IMR-90 (cell line): ENCODE data around the gene GALNT9. TPM values are rescaled to one million over a fixed set of nuclear protein-coding genes. Genes with fewer than 3 reads are reported as not detected.
A peak's percentile ranks its signal among the peaks of the same experiment; 100 is the strongest.

Source experiments
- ATAC-seq: fragments of 200-7000 bp; cut with Tn5 transposase; 2 replicates; pipeline ENCODE4 v1.9.1; 2020; ENCODE audit warnings: low read depth, mild to moderate bottlenecking, moderate library complexity
- BruUV-seq: library from RNA; stranded (reverse); fragments of 400-500 nt; replicated peaks from 2 replicates; lab custom pipeline; 2021; lab: Mats Ljungman, UMichigan
- CTCF ChIA-PET: fragments of 300-600 bp; formaldehyde crosslinking; extraction: SDS; loops from one replicate; lab custom pipeline; 2021; ENCODE audit warnings: antibody characterized with exemption; lab: Yijun Ruan, JAX
- POLR2A ChIA-PET: fragments of 300-600 bp; sonication (Branson Sonifier 250); formaldehyde crosslinking; loops from one replicate; lab custom pipeline; 2022; ENCODE audit warnings: antibody characterized with exemption; ENCODE audit not compliant: unreplicated experiment; lab: Charles Lee
- DNase-seq: peaks from one replicate; pipeline ENCODE4 v3.0.0; 2013
- H2AFZ ChIP-seq: replicated peaks from 2 replicates; pipeline ENCODE3; 2013; ENCODE audit warnings: low read length, mild to moderate bottlenecking; ENCODE audit not compliant: poor library complexity
- H2AK5ac ChIP-seq: 2 replicates; pipeline ENCODE4 v1.6.1; 2013; ENCODE audit warnings: low read depth, low read length, inconsistent platforms
- H2AK9ac ChIP-seq: replicated peaks from 2 replicates; pipeline ENCODE3; 2013; ENCODE audit warnings: mild to moderate bottlenecking, low read depth, low read length, moderate library complexity; ENCODE audit not compliant: poor library complexity
- H2BK120ac ChIP-seq: 2 replicates; pipeline ENCODE4 v1.6.1; 2013; ENCODE audit warnings: low read depth, low read length, inconsistent platforms
- H2BK15ac ChIP-seq: 3 replicates; pipeline ENCODE4 v1.6.1; 2013; ENCODE audit warnings: low read depth, low read length, inconsistent platforms
- H2BK20ac ChIP-seq: 2 replicates; pipeline ENCODE4 v1.6.1; 2013; ENCODE audit warnings: low read depth, mild to moderate bottlenecking, inconsistent platforms, low read length, moderate library complexity
- H2BK5ac ChIP-seq: 2 replicates; pipeline ENCODE4 v1.6.1; 2013; ENCODE audit warnings: mild to moderate bottlenecking, low read depth, low read length, inconsistent platforms; ENCODE audit not compliant: poor library complexity, severe bottlenecking
- H3K14ac ChIP-seq: replicated peaks from 2 replicates; pipeline ENCODE4 v1.6.1; 2013; ENCODE audit warnings: low read depth, low read length, inconsistent platforms
- H3K18ac ChIP-seq: 2 replicates; pipeline ENCODE4 v1.6.1; 2013; ENCODE audit warnings: low read depth, low read length, control low read depth
- H3K23ac ChIP-seq: 2 replicates; pipeline ENCODE4 v1.6.1; 2013; ENCODE audit warnings: low read depth, low read length, inconsistent platforms
- H3K27ac ChIP-seq: 2 replicates; pipeline ENCODE4 v1.5.1; 2013; ENCODE audit warnings: mild to moderate bottlenecking, control low read depth, low read length; ENCODE audit not compliant: insufficient read depth
- H3K27me3 ChIP-seq: 2 replicates; pipeline ENCODE4 v1.6.1; 2013; ENCODE audit warnings: low read length; ENCODE audit not compliant: control insufficient read depth, insufficient read depth
- H3K36me3 ChIP-seq: 2 replicates; pipeline ENCODE4 v1.6.1; 2013; ENCODE audit warnings: low read length, mixed read lengths; ENCODE audit not compliant: control insufficient read depth, insufficient read depth
- H3K4ac ChIP-seq: 2 replicates; pipeline ENCODE4 v1.6.1; 2013; ENCODE audit warnings: low read depth, low read length, inconsistent platforms
- H3K4me1 ChIP-seq: 2 replicates; pipeline ENCODE4 v1.6.1; 2013; ENCODE audit warnings: low read length, mixed read lengths; ENCODE audit not compliant: control insufficient read depth, insufficient read depth
- H3K4me2 ChIP-seq: 2 replicates; pipeline ENCODE4 v1.6.1; 2013; ENCODE audit warnings: low read depth, mild to moderate bottlenecking, control low read depth, low read length, moderate library complexity
- H3K4me3 ChIP-seq: 2 replicates; pipeline ENCODE4 v1.5.1; 2013; ENCODE audit warnings: low read depth, mild to moderate bottlenecking, control low read depth, low read length, moderate library complexity; ENCODE audit not compliant: insufficient read depth
- H3K56ac ChIP-seq: 2 replicates; pipeline ENCODE4 v1.6.1; 2013; ENCODE audit warnings: low read length, inconsistent platforms; ENCODE audit not compliant: insufficient read depth; ENCODE audit errors: extremely low read depth
- H3K79me1 ChIP-seq, 2 experiments: 2 replicates each; pipeline ENCODE4 v1.6.1; 2013; ENCODE audit warnings: low read length in 2 of 2, inconsistent platforms in 1 of 2, low read depth in 1 of 2
- H3K9ac ChIP-seq: 2 replicates; pipeline ENCODE4 v1.6.1; 2013; ENCODE audit warnings: low read depth, low read length, control low read depth
- H3K9me1 ChIP-seq: 2 replicates; pipeline ENCODE4 v1.6.1; 2013; ENCODE audit warnings: low read length, inconsistent platforms; ENCODE audit not compliant: insufficient read depth
- H3K9me3 ChIP-seq: 2 replicates; pipeline ENCODE4 v1.6.1; 2013; ENCODE audit warnings: low read length; ENCODE audit not compliant: control insufficient read depth, insufficient read depth
- H4K20me1 ChIP-seq: 2 replicates; pipeline ENCODE4 v1.6.1; 2013; ENCODE audit warnings: low read length, inconsistent platforms; ENCODE audit not compliant: insufficient read depth
- H4K5ac ChIP-seq: 2 replicates; pipeline ENCODE4 v1.6.1; 2013; ENCODE audit warnings: mild to moderate bottlenecking, low read depth, low read length, control low read depth
- H4K8ac ChIP-seq, 2 experiments: 2 replicates each; pipeline ENCODE4 v1.6.1; 2013; ENCODE audit warnings: low read depth in 2 of 2, low read length in 2 of 2, control low read depth in 1 of 2, inconsistent platforms in 1 of 2
- H4K91ac ChIP-seq: 2 replicates; pipeline ENCODE4 v1.6.1; 2013; ENCODE audit warnings: low read depth, low read length, inconsistent platforms; ENCODE audit not compliant: insufficient read depth
- BHLHE40 ChIP-seq: fragments of 150-350 bp; IDR thresholded peaks from 2 replicates; pipeline ENCODE4 v1.6.1; 2016; ENCODE audit warnings: mild to moderate bottlenecking, low read depth, low read length
- CEBPB ChIP-seq: IDR thresholded peaks from 2 replicates; pipeline ENCODE4 v1.6.1; 2012; ENCODE audit warnings: low read depth, low read length, improper control_type of control experiment
- CHD1 ChIP-seq: IDR thresholded peaks from 2 replicates; pipeline ENCODE4 v1.6.1; 2012; ENCODE audit warnings: low read depth, low read length, improper control_type of control experiment
- FOS ChIP-seq: fragments of 150-350 bp; IDR thresholded peaks from 2 replicates; pipeline ENCODE4 v1.6.1; 2016; ENCODE audit warnings: low read depth, low read length
- MAFK ChIP-seq: IDR thresholded peaks from 2 replicates; pipeline ENCODE4 v1.6.1; 2012; ENCODE audit warnings: low read depth, low read length, improper control_type of control experiment
- MAZ ChIP-seq: IDR thresholded peaks from 2 replicates; pipeline ENCODE4 v1.6.1; 2012; ENCODE audit warnings: low read depth, mild to moderate bottlenecking, low read length, improper control_type of control experiment, moderate library complexity, borderline replicate concordance
- NFE2L2 ChIP-seq: fragments of 150-350 bp; IDR thresholded peaks from 2 replicates; pipeline ENCODE4 v1.6.1; 2016; ENCODE audit warnings: low read depth, mild to moderate bottlenecking, low read length
- POLR2A ChIP-seq: IDR thresholded peaks from 2 replicates; pipeline ENCODE4 v1.6.1; 2012; ENCODE audit warnings: mild to moderate bottlenecking, low read depth, low read length
- RAD21 ChIP-seq: IDR thresholded peaks from 2 replicates; pipeline ENCODE4 v1.6.1; 2012; ENCODE audit warnings: low read length, improper control_type of control experiment
- RCOR1 ChIP-seq: IDR thresholded peaks from 2 replicates; pipeline ENCODE4 v1.6.1; 2012; ENCODE audit warnings: mild to moderate bottlenecking, low read length, improper control_type of control experiment; ENCODE audit not compliant: insufficient replicate concordance
- RFX5 ChIP-seq: IDR thresholded peaks from 2 replicates; pipeline ENCODE4 v1.8.0; 2012; ENCODE audit warnings: low read depth, mild to moderate bottlenecking, low read length, moderate library complexity
- SMC3 ChIP-seq: fragments of 150-350 bp; IDR thresholded peaks from 2 replicates; pipeline ENCODE4 v1.6.1; 2016; ENCODE audit warnings: low read depth, mild to moderate bottlenecking, antibody characterized with exemption, low read length, moderate library complexity
- WGBS, 2 experiments: methylation state at CpG; one replicate each; pipeline versions ENCODE4 v1.1.5 to v1.1.7; 2013; ENCODE audit warnings: missing lambda C conversion rate in 2 of 2; ENCODE audit not compliant: insufficient read length in 1 of 2; ENCODE audit errors: extremely low coverage in 2 of 2; 5-methylcytosine and 5-hydroxymethylcytosine counted together
- dilution Hi-C: fragments of 300-500 bp; cut with HindIII; formaldehyde crosslinking; loops from one replicate; pipeline ENCODE4 v1.14.3; 2018; ENCODE audit warnings: low sequenced_read_pairs; ENCODE audit not compliant: unreplicated experiment
- in situ Hi-C: fragments of 300-500 bp; cut with MboI; formaldehyde crosslinking; loops from 3 replicates; pipeline ENCODE4 v1.14.3; 2019; ENCODE audit warnings: low sequenced_read_pairs, inconsistent platforms, mixed read lengths
- intact Hi-C: fragments of 100-400 bp; cut with micrococcal nuclease; formaldehyde crosslinking; loops from 2 replicates; pipeline ENCODE4 v1.10.0; 2022
- polyA plus RNA-seq, 3 experiments: library from polyadenylated mRNA; depleted of rRNA; stranded (reverse); fragments of >200 nt; gene quantifications; 2 replicates each; pipeline ENCODE4 v1.2.3, GENCODE V29; 2012; ENCODE audit warnings: low replicate concordance in 1 of 3
- total RNA-seq: library from RNA; depleted of rRNA; stranded (reverse); fragments of >200 nt; gene quantifications from 2 replicates; pipeline ENCODE4 v1.2.3, GENCODE V29; 2012
- TF ChIP-seq, protein P1 (sequence below): conservative IDR thresholded peaks from 2 replicates; pipeline ENCODE4 v1.5.1; 2012; ENCODE audit warnings: mild to moderate bottlenecking, low read depth, low read length, improper control_type of control experiment
- TF ChIP-seq, protein P2 (sequence below): fragments of 150-350 bp; IDR thresholded peaks from 2 replicates; pipeline ENCODE4 v1.6.1; 2017; ENCODE audit warnings: mild to moderate bottlenecking, antibody characterized with exemption, low read length, low read depth
- TF ChIP-seq, protein P3 (sequence below): fragments of 150-350 bp; IDR thresholded peaks from 2 replicates; pipeline ENCODE4 v1.6.1; 2016; ENCODE audit warnings: low read depth, mild to moderate bottlenecking, low read length, moderate library complexity, borderline replicate concordance

GALNT9 gene
- total and polyA plus RNA-seq, 2 of the 4 experiments (the other 2 are of a cell fraction): under 0.01 to 0.12 TPM

DNA sequence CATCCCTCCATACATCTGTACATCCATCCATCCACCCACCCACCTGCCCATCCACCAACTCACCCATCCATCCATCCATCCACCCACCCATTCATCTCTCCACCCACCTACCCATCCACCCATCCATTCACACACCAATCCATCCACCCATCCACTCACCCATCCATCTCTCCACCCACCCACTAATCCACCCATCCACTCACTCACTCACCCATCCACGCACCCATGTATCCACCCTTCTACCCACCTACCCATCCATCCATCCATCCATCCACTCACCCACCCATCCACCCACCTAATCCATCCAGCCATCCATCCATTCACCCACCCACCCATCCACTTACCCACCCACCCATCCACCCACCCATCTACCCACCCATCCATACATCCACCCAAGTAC, 16.2 kb downstream of the GALNT9 start:
- Histone ChIP-seq H2AFZ (no peak overlapping the region), H4K8ac (no peak overlapping the region), H4K91ac (no peak overlapping the region), H3K79me1 (no peaks in the 10 kb centered on the region), H4K5ac (no peak overlapping the region), H3K9ac (no peak overlapping the region), H3K9me1 (no peaks in the 10 kb centered on the region), H2AK5ac (no peak overlapping the region), H3K14ac (no peak overlapping the region), H3K9me3 (peaks cover 15% of the 10 kb centered on the region), H3K4me1 (no peaks in the 10 kb centered on the region), H3K27ac (no peak overlapping the region), H2AK9ac (no peak overlapping the region), H3K23ac (no peak overlapping the region), H3K4me3 (no peak overlapping the region), H2BK20ac (no peak overlapping the region), H2BK5ac (peak overlapping the region; percentile 39), H3K4ac (no peak overlapping the region), H3K4me2 (no peak overlapping the region), H4K20me1 (no peaks in the 10 kb centered on the region), H2BK120ac (no peak overlapping the region), H2BK15ac (no peak overlapping the region), H3K27me3 (no peaks in the 10 kb centered on the region), H3K36me3 (no peaks in the 10 kb centered on the region), H3K56ac (no peak overlapping the region), H3K18ac (no peak overlapping the region)
- dilution Hi-C loops: no loop called here
- intact Hi-C loops: no loop called here
- POLR2A ChIA-PET: no interaction called here
- in situ Hi-C loops: no loop called here
- 88% methylated on average over 1 of the region's 1 CpG; no CpG with 5 or more reads in 1 of the 2 experiments for WGBS, 2 experiments
- ATAC-seq (no peak), DNase-seq (no peak)
- TF ChIP-seq RAD21: no peak
- no peak for TF ChIP-seq BHLHE40
- no peak for TF ChIP-seq CEBPB
- no peak for TF ChIP-seq MAZ
- TF ChIP-seq, protein P1, sequence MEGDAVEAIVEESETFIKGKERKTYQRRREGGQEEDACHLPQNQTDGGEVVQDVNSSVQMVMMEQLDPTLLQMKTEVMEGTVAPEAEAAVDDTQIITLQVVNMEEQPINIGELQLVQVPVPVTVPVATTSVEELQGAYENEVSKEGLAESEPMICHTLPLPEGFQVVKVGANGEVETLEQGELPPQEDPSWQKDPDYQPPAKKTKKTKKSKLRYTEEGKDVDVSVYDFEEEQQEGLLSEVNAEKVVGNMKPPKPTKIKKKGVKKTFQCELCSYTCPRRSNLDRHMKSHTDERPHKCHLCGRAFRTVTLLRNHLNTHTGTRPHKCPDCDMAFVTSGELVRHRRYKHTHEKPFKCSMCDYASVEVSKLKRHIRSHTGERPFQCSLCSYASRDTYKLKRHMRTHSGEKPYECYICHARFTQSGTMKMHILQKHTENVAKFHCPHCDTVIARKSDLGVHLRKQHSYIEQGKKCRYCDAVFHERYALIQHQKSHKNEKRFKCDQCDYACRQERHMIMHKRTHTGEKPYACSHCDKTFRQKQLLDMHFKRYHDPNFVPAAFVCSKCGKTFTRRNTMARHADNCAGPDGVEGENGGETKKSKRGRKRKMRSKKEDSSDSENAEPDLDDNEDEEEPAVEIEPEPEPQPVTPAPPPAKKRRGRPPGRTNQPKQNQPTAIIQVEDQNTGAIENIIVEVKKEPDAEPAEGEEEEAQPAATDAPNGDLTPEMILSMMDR: no peak
- TF ChIP-seq POLR2A: no peak
- TF ChIP-seq, protein P2, sequence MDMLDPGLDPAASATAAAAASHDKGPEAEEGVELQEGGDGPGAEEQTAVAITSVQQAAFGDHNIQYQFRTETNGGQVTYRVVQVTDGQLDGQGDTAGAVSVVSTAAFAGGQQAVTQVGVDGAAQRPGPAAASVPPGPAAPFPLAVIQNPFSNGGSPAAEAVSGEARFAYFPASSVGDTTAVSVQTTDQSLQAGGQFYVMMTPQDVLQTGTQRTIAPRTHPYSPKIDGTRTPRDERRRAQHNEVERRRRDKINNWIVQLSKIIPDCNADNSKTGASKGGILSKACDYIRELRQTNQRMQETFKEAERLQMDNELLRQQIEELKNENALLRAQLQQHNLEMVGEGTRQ: no peak
- TF ChIP-seq NFE2L2: no peak
- TF ChIP-seq, protein P3, sequence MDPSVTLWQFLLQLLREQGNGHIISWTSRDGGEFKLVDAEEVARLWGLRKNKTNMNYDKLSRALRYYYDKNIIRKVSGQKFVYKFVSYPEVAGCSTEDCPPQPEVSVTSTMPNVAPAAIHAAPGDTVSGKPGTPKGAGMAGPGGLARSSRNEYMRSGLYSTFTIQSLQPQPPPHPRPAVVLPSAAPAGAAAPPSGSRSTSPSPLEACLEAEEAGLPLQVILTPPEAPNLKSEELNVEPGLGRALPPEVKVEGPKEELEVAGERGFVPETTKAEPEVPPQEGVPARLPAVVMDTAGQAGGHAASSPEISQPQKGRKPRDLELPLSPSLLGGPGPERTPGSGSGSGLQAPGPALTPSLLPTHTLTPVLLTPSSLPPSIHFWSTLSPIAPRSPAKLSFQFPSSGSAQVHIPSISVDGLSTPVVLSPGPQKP: no peak
- TF ChIP-seq SMC3: no peak
- TF ChIP-seq MAFK: no peak
- no peak for TF ChIP-seq RCOR1
- no peak for TF ChIP-seq FOS
- no peak for TF ChIP-seq CHD1
- no peak for TF ChIP-seq RFX5
- no TSS peak for BruUV-seq
- CTCF ChIA-PET: no interaction called here
